HepG2 (cell line): ENCODE data around the gene CDCA5. TPM values are rescaled to one million over a fixed set of nuclear protein-coding genes. Genes with fewer than 3 reads are reported as not detected.
A peak's percentile ranks its signal among the peaks of the same experiment; 100 is the strongest.

Experiments used
- CBX2 ChIP-seq, 2 experiments: fragments of 200-600 bp in 1 of 2; sonication (generic); formaldehyde crosslinking in 1 of 2; IDR thresholded peaks; 2 replicates each; pipeline versions ENCODE4 v1.7.0 to v1.8.1; 2018 to 2022; ENCODE audit warnings: low read depth in 2 of 2, low read length in 1 of 2, mild to moderate bottlenecking in 1 of 2, missing genetic modification reagents in 1 of 2
- GATA4 ChIP-seq: sonication (generic); IDR thresholded peaks from 2 replicates; pipeline ENCODE4 v1.6.1; 2016; ENCODE audit warnings: antibody characterized with exemption, low read depth, borderline replicate concordance
- KDM5B ChIP-seq: sonication (generic); formaldehyde crosslinking; IDR thresholded peaks from 2 replicates; pipeline ENCODE4 v1.4.0; 2020; ENCODE audit warnings: missing genetic modification reagents, mild to moderate bottlenecking, borderline replicate concordance
- MEIS2 ChIP-seq: sonication (generic); formaldehyde crosslinking; IDR thresholded peaks from 2 replicates; pipeline ENCODE4 v1.9.0; 2021; ENCODE audit warnings: mild to moderate bottlenecking, missing genetic modification reagents
- MTF1 ChIP-seq: sonication (generic); formaldehyde crosslinking; IDR thresholded peaks from 2 replicates; pipeline ENCODE4 v1.5.0; 2020; ENCODE audit warnings: missing genetic modification reagents
- RARA ChIP-seq: IDR thresholded peaks from 2 replicates; pipeline ENCODE4 v1.6.1; 2016; ENCODE audit warnings: missing genetic modification reagents, missing compliant biosample characterization
- RFX3 ChIP-seq: IDR thresholded peaks from 2 replicates; pipeline ENCODE4 v1.6.1; 2016; ENCODE audit warnings: missing biosample characterization, missing genetic modification reagents
- TBP ChIP-seq: sonication (generic); formaldehyde crosslinking; IDR thresholded peaks from 2 replicates; pipeline ENCODE4 v1.5.0; 2020; ENCODE audit warnings: missing genetic modification reagents
- TBX3 ChIP-seq: fragments of 450-650 bp; IDR thresholded peaks from 2 replicates; pipeline ENCODE4 v1.6.1; 2017; ENCODE audit warnings: antibody characterized with exemption, mild to moderate bottlenecking, inconsistent platforms, borderline replicate concordance
- THAP9 ChIP-seq: sonication (generic); formaldehyde crosslinking; IDR thresholded peaks from 2 replicates; pipeline ENCODE4; 2020; ENCODE audit warnings: missing genetic modification reagents, mild to moderate bottlenecking, borderline replicate concordance
- ZFAT ChIP-seq: sonication (generic); formaldehyde crosslinking; conservative IDR thresholded peaks from 2 replicates; pipeline ENCODE4 v1.8.1; 2023; ENCODE audit warnings: missing genetic modification reagents, inconsistent platforms
- ZFP1 ChIP-seq: IDR thresholded peaks from 2 replicates; pipeline ENCODE4 v1.6.1; 2016
- ZNF292 ChIP-seq: sonication (generic); formaldehyde crosslinking; IDR thresholded peaks from 2 replicates; pipeline ENCODE4 v1.8.1; 2022; ENCODE audit warnings: mild to moderate bottlenecking, low read depth, missing genetic modification reagents, borderline replicate concordance
- ZNF335 ChIP-seq: sonication (generic); formaldehyde crosslinking; IDR thresholded peaks from 2 replicates; pipeline ENCODE4 v1.4.0; 2020; ENCODE audit warnings: missing genetic modification reagents
- ZNF367 ChIP-seq: sonication (generic); formaldehyde crosslinking; IDR thresholded peaks from 2 replicates; pipeline ENCODE4 v1.4.0; 2020; ENCODE audit warnings: missing genetic modification reagents, borderline replicate concordance
- ZNF512 ChIP-seq: sonication (generic); formaldehyde crosslinking; IDR thresholded peaks from 2 replicates; pipeline ENCODE4 v1.4.0; 2020; ENCODE audit warnings: mild to moderate bottlenecking, missing genetic modification reagents
- ZNF749 ChIP-seq: sonication (generic); formaldehyde crosslinking; IDR thresholded peaks from 2 replicates; pipeline ENCODE4 v1.8.0; 2022; ENCODE audit warnings: mild to moderate bottlenecking, missing genetic modification reagents, moderate library complexity, borderline replicate concordance
- ZSCAN29 ChIP-seq: sonication (generic); formaldehyde crosslinking; conservative IDR thresholded peaks from 2 replicates; pipeline ENCODE4 v1.4.0; 2020; ENCODE audit warnings: mild to moderate bottlenecking, missing genetic modification reagents
- ZSCAN9 ChIP-seq: IDR thresholded peaks from 2 replicates; pipeline ENCODE4 v1.6.1; 2016; ENCODE audit warnings: borderline replicate concordance
- polyA plus RNA-seq, 8 experiments: library from polyadenylated mRNA; depleted of rRNA in 3 of 8; stranded (reverse) in 7 of 8; unstranded in 1 of 8; fragments of >200 nt; fragmentation: Illumina TruSeq in 4 of 8; extraction: Trizol in 4 of 8; gene quantifications; 2 replicates each; pipeline versions ENCODE4 v1.2.1 to v1.2.3, GENCODE V29; 2011 to 2016; ENCODE audit warnings: low read depth in 4 of 8, missing spikeins in 1 of 8, mixed read lengths in 1 of 8; ENCODE audit not compliant: insufficient read depth in 1 of 8
- total RNA-seq, 5 experiments: library from RNA; depleted of rRNA; stranded (reverse); fragments of >200 nt; fragmentation: Illumina TruSeq; extraction: Trizol; gene quantifications; 2 replicates each; pipeline ENCODE4 v1.2.3, GENCODE V29; 2016; ENCODE audit warnings: low read depth in 1 of 5
- TF ChIP-seq, protein P1 (sequence below): IDR thresholded peaks from 2 replicates; pipeline ENCODE4 v1.4.0; 2020; ENCODE audit warnings: mild to moderate bottlenecking, missing genetic modification reagents
- TF ChIP-seq, protein P2 (sequence below): sonication (generic); formaldehyde crosslinking; IDR thresholded peaks from 2 replicates; pipeline ENCODE4 v1.8.0; 2022; ENCODE audit warnings: mild to moderate bottlenecking, missing genetic modification reagents, moderate library complexity

The CDCA5 gene
- total and polyA plus RNA-seq, 2 of the 13 experiments (the other 11 are each of a cell fraction or from before 2014, with no cell fraction given), result 13.5 to 50.6 TPM

- TF ChIP-seq ZFAT, result no peak
- TF ChIP-seq ZSCAN29 (CRISPR knock-in tag), result no peak
- TF ChIP-seq ZNF749 (CRISPR knock-in tag), result no peak
- no peak for TF ChIP-seq ZNF367 (CRISPR knock-in tag)
- TF ChIP-seq MTF1, result no peak
- no peak for TF ChIP-seq TBP (CRISPR knock-in tag)
- no peak for TF ChIP-seq RARA (CRISPR knock-in tag)
- no peak for TF ChIP-seq TBX3
- TF ChIP-seq GATA4, result no peak
- 0 out of 2 replicates have a peak, but pooled peaks have one; percentile 65 for TF ChIP-seq MEIS2
- no peak for TF ChIP-seq THAP9 (CRISPR knock-in tag)
- TF ChIP-seq ZNF292, result no peak
- no peak; the same call in 1 of the 2 replicates for TF ChIP-seq ZSCAN9 (CRISPR knock-in tag)
- no peak for TF ChIP-seq CBX2 (IDR thresholded peaks at IDR 0.05; ENCODE audit: low read depth, low read length)
- TF ChIP-seq CBX2 (CRISPR knock-in tag; IDR thresholded peaks at IDR 0.05; ENCODE audit: low read depth), result no peak
- TF ChIP-seq, protein P1, sequence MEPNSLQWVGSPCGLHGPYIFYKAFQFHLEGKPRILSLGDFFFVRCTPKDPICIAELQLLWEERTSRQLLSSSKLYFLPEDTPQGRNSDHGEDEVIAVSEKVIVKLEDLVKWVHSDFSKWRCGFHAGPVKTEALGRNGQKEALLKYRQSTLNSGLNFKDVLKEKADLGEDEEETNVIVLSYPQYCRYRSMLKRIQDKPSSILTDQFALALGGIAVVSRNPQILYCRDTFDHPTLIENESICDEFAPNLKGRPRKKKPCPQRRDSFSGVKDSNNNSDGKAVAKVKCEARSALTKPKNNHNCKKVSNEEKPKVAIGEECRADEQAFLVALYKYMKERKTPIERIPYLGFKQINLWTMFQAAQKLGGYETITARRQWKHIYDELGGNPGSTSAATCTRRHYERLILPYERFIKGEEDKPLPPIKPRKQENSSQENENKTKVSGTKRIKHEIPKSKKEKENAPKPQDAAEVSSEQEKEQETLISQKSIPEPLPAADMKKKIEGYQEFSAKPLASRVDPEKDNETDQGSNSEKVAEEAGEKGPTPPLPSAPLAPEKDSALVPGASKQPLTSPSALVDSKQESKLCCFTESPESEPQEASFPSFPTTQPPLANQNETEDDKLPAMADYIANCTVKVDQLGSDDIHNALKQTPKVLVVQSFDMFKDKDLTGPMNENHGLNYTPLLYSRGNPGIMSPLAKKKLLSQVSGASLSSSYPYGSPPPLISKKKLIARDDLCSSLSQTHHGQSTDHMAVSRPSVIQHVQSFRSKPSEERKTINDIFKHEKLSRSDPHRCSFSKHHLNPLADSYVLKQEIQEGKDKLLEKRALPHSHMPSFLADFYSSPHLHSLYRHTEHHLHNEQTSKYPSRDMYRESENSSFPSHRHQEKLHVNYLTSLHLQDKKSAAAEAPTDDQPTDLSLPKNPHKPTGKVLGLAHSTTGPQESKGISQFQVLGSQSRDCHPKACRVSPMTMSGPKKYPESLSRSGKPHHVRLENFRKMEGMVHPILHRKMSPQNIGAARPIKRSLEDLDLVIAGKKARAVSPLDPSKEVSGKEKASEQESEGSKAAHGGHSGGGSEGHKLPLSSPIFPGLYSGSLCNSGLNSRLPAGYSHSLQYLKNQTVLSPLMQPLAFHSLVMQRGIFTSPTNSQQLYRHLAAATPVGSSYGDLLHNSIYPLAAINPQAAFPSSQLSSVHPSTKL, result peak; percentile 56
- no peak; the same call in 1 of the 2 replicates for TF ChIP-seq ZNF335
- 0 out of 2 replicates have a peak, but pooled peaks have one; percentile 27 for TF ChIP-seq ZFP1 (CRISPR knock-in tag)
- no peak for TF ChIP-seq ZNF512 (CRISPR knock-in tag)
- TF ChIP-seq KDM5B (CRISPR knock-in tag), result no peak
- TF ChIP-seq, protein P2, sequence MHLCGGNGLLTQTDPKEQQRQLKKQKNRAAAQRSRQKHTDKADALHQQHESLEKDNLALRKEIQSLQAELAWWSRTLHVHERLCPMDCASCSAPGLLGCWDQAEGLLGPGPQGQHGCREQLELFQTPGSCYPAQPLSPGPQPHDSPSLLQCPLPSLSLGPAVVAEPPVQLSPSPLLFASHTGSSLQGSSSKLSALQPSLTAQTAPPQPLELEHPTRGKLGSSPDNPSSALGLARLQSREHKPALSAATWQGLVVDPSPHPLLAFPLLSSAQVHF (CRISPR knock-in tag), result 0 out of 2 replicates have a peak, but pooled peaks have one; percentile 47
- no peak for TF ChIP-seq RFX3 (CRISPR knock-in tag)
Measured at GRCh38 chr11:65112546-65113360, 28.9 kb upstream of the CDCA5 start (continued).
